ENCODE results near the gene PLOD2. TPM values are rescaled to one million over a fixed set of nuclear protein-coding genes. Genes with fewer than 3 reads are reported as not detected.

The PLOD2 gene
- total and polyA plus RNA-seq, 2 donors from 2014 or later, result 21.3 to 66.0 TPM

GRCh38 chr3:146138902-146139301 lies 22.1 kb downstream of the PLOD2 start:
- TF ChIP-seq CTCF (IDR thresholded peaks at IDR 0.05; ENCODE audit: borderline replicate concordance, extremely low read depth, insufficient read depth), result no peak
- Histone ChIP-seq H3K9ac (ENCODE audit: low read length in 3 of 3) (no peak overlapping the region), H3K36me3 (ENCODE audit: control insufficient read depth in 2 of 3, insufficient read depth in 3 of 3, low read length in 3 of 3) (no peaks in the 10 kb centered on the region), H3K9me3 (ENCODE audit: control insufficient read depth in 2 of 3, insufficient read depth in 1 of 3, low read length in 3 of 3) (no peaks in the 10 kb centered on the region), H3K27ac (ENCODE audit: low read depth in 2 of 2, low read length in 2 of 2) (no peak overlapping the region), H3K4me3 (ENCODE audit: low read length in 3 of 3) (no peak overlapping the region), H3K4me1 (ENCODE audit: control insufficient read depth in 2 of 3, insufficient read depth in 2 of 3, low read depth in 1 of 3, low read length in 3 of 3) (peaks cover 0 to 5% (median 3%) of the 10 kb centered on the region in 3 donors), H3K27me3 (ENCODE audit: control insufficient read depth, insufficient read depth, low read length) (no peaks in the 10 kb centered on the region)
- intact Hi-C loops (cut with DNase I), result no loop called here
- DNase-seq (no peak), FAIRE-seq (no peak)

- Histone ChIP-seq H3K27me3 (ENCODE audit: control insufficient read depth, insufficient read depth, low read length) (no peaks in the 10 kb centered on the region), H3K9me3 (ENCODE audit: control insufficient read depth in 2 of 3, insufficient read depth in 1 of 3, low read length in 3 of 3) (no peaks in the 10 kb centered on the region), H3K9ac (ENCODE audit: low read length in 3 of 3) (no peak overlapping the region), H3K4me1 (ENCODE audit: control insufficient read depth in 2 of 3, insufficient read depth in 2 of 3, low read depth in 1 of 3, low read length in 3 of 3) (peaks cover 0 to 3% (median 0%) of the 10 kb centered on the region in 3 donors), H3K4me3 (ENCODE audit: low read length in 3 of 3) (no peak overlapping the region), H3K36me3 (ENCODE audit: control insufficient read depth in 2 of 3, insufficient read depth in 3 of 3, low read length in 3 of 3) (no peaks in the 10 kb centered on the region), H3K27ac (ENCODE audit: low read depth in 2 of 2, low read length in 2 of 2) (no peak overlapping the region)
- intact Hi-C loops (cut with DNase I), result no loop called here
- DNase-seq (no peak), FAIRE-seq (no peak)
- no peak for TF ChIP-seq CTCF (IDR thresholded peaks at IDR 0.05; ENCODE audit: borderline replicate concordance, extremely low read depth, insufficient read depth)
These were observed 24.3 kb downstream of the PLOD2 start for GRCh38 chr3:146136647-146137046.

- Histone ChIP-seq H3K9me3 (ENCODE audit: control insufficient read depth in 2 of 3, insufficient read depth in 1 of 3, low read length in 3 of 3) (no peaks in the 10 kb centered on the region), H3K4me3 (ENCODE audit: low read length in 3 of 3) (no peak overlapping the region), H3K27me3 (ENCODE audit: control insufficient read depth, insufficient read depth, low read length) (no peaks in the 10 kb centered on the region), H3K27ac (ENCODE audit: low read depth in 2 of 2, low read length in 2 of 2) (no peak overlapping the region), H3K9ac (ENCODE audit: low read length in 3 of 3) (no peak overlapping the region), H3K4me1 (ENCODE audit: control insufficient read depth in 2 of 3, insufficient read depth in 2 of 3, low read depth in 1 of 3, low read length in 3 of 3) (no peaks in the 10 kb centered on the region), H3K36me3 (ENCODE audit: control insufficient read depth in 2 of 3, insufficient read depth in 3 of 3, low read length in 3 of 3) (no peaks in the 10 kb centered on the region)
- DNase-seq (no peak), FAIRE-seq (no peak)
- intact Hi-C loops (cut with DNase I), result no loop called here
- no peak for TF ChIP-seq CTCF (IDR thresholded peaks at IDR 0.05; ENCODE audit: borderline replicate concordance, extremely low read depth, insufficient read depth)
These were observed 26.5 kb downstream of the PLOD2 start for GRCh38 chr3:146134348-146135117.

Measured in kidney (tissue), 14 donors.